ENCODE results near the gene BMF.

DNA sequence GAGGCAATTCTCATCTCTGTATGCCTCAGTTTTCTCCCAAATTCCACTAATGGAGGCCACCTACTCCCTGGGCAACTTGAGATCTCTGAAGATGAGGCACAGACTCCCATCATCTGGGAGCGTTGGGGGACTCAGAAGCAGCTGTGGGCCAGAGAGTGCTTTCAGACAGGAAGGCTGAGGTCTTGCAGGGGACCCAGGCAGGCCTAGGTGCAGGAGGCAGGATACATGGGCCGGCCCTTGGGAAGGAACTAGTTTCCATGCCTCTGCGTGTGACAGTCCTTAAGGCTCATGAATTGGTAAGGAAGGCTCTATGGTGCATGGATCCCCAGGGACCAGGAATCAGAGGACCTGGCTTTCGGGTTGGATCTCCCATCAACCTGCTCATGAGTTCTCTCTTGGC lies 14.5 kb downstream of the BMF start:
- TF ChIP-seq POLR2AphosphoS5 (IDR thresholded peaks at IDR 0.05) (no peak), EP300 (IDR thresholded peaks at IDR 0.05; ENCODE audit: low read depth) (no peak)

Data from transverse colon (tissue), 3 donors.